GM23248 (cell line): ENCODE results near the gene PTPN2. TPM values are rescaled to one million over a fixed set of nuclear protein-coding genes. Genes with fewer than 3 reads are reported as not detected.

Experiments
- DNase-seq: peaks from one replicate; pipeline ENCODE4 v3.0.0-alpha.2; 2015
- H2AFZ ChIP-seq: fragments of 200-600 bp; sonication (generic); 2 replicates; pipeline ENCODE4 v1.6.1; 2016; ENCODE audit warnings: antibody characterized with exemption
- H3F3A ChIP-seq: fragments of 200-600 bp; sonication (generic); 2 replicates; pipeline ENCODE4 v1.6.1; 2016; ENCODE audit warnings: mild to moderate bottlenecking, antibody characterized with exemption, mixed run types; ENCODE audit not compliant: insufficient read depth
- H3K27ac ChIP-seq: fragments of 200-600 bp; sonication (generic); 2 replicates; pipeline ENCODE4 v1.5.1; 2016; ENCODE audit warnings: mild to moderate bottlenecking
- H3K27me3 ChIP-seq: fragments of 200-600 bp; sonication (generic); replicated peaks from 2 replicates; pipeline ENCODE4 v1.6.1; 2016; ENCODE audit warnings: mild to moderate bottlenecking; ENCODE audit not compliant: insufficient read depth
- H3K36me3 ChIP-seq: fragments of 200-600 bp; sonication (generic); 2 replicates; pipeline ENCODE4 v1.6.1; 2016; ENCODE audit warnings: low read depth, mild to moderate bottlenecking
- H3K4me1 ChIP-seq: fragments of 200-600 bp; sonication (generic); 2 replicates; pipeline ENCODE4 v1.6.1; 2016; ENCODE audit warnings: mild to moderate bottlenecking; ENCODE audit not compliant: insufficient read depth
- H3K4me2 ChIP-seq: fragments of 200-600 bp; sonication (generic); one replicate; pipeline ENCODE4 v1.6.1; 2016; ENCODE audit warnings: mild to moderate bottlenecking; ENCODE audit not compliant: unreplicated experiment
- H3K4me3 ChIP-seq: fragments of 200-600 bp; sonication (generic); 2 replicates; pipeline ENCODE4 v1.5.1; 2016; ENCODE audit warnings: mild to moderate bottlenecking
- H3K79me2 ChIP-seq: fragments of 200-600 bp; sonication (generic); 2 replicates; pipeline ENCODE4 v1.6.1; 2016; ENCODE audit warnings: mild to moderate bottlenecking; ENCODE audit not compliant: insufficient read depth
- H3K9ac ChIP-seq: fragments of 200-600 bp; sonication (generic); 2 replicates; pipeline ENCODE4 v1.6.1; 2016; ENCODE audit warnings: mild to moderate bottlenecking
- H3K9me2 ChIP-seq: fragments of 200-600 bp; sonication (generic); 2 replicates; pipeline ENCODE4 v1.6.1; 2016; ENCODE audit warnings: mixed run types, mild to moderate bottlenecking, moderate library complexity; ENCODE audit not compliant: insufficient read depth
- H3K9me3 ChIP-seq: fragments of 200-600 bp; sonication (generic); one replicate; pipeline ENCODE4 v1.6.1; 2017; ENCODE audit warnings: low read depth
- H4K20me1 ChIP-seq: fragments of 200-600 bp; sonication (generic); 2 replicates; pipeline ENCODE4 v1.6.0; 2016; ENCODE audit not compliant: insufficient read depth
- EZH2 ChIP-seq: fragments of 200-600 bp; sonication (generic); IDR thresholded peaks from 2 replicates; pipeline ENCODE4 v1.6.1; 2018; ENCODE audit warnings: antibody characterized with exemption, mild to moderate bottlenecking; ENCODE audit not compliant: insufficient read depth, poor library complexity, severe bottlenecking
- EZH2phosphoT487 ChIP-seq: fragments of 200-600 bp; sonication (generic); IDR thresholded peaks from 2 replicates; pipeline ENCODE4 v1.6.1; 2018; ENCODE audit warnings: antibody characterized with exemption, moderate library complexity, mild to moderate bottlenecking, low read depth; ENCODE audit not compliant: insufficient read depth
- WGBS, 2 experiments: methylation state at CpG; one replicate each; pipeline ENCODE4 v1.1.6; 2015 to 2017; ENCODE audit warnings: low lambda C conversion rate in 2 of 2, low coverage in 1 of 2; ENCODE audit errors: missing lambda C conversion rate in 2 of 2; 5-methylcytosine and 5-hydroxymethylcytosine counted together
- in situ Hi-C: fragments of 300-500 bp; cut with MboI; formaldehyde crosslinking; loops from 2 replicates; pipeline ENCODE4 v1.15.0; 2020
- polyA plus RNA-seq: library from polyadenylated mRNA; unstranded; fragments of >200 nt; fragmentation: Nextera tagmentation; extraction: Ambion mirVana; gene quantifications from 2 replicates; pipeline ENCODE4 v1.2.1, GENCODE V29; 2016
- total RNA-seq: library from RNA; depleted of rRNA; stranded (reverse); fragments of >200 nt; shearing (Covaris generic); gene quantifications from 2 replicates; pipeline ENCODE4 v1.2.3, GENCODE V29; 2014

The PTPN2 gene
- total and polyA plus RNA-seq, 2 experiments from 2014 or later, result 18.4 to 30.5 TPM

GRCh38 chr18:12821408-12821807 is 62.6 kb downstream of the PTPN2 start:
- no peak overlapping the region for H3K27ac ChIP-seq
- 0 out of 2 replicates have a peak, but pooled peaks cover 13% of the 10 kb centered on the region for H3K36me3 ChIP-seq
- 94 to 96% methylated on average over 3 of the region's 3 CpGs for whole genome bisulfite sequencing, 2 experiments
- H3K4me2 ChIP-seq, result no peak overlapping the region
- no peak for TF ChIP-seq EZH2
- TF ChIP-seq EZH2phosphoT487, result no peak
- H3F3A ChIP-seq, result peaks cover 7% of the 10 kb centered on the region
- no peak overlapping the region for H2AFZ ChIP-seq
- no peak for DNase-seq
- H3K9me3 ChIP-seq, result no peaks in the 10 kb centered on the region
- no peaks in the 10 kb centered on the region for H3K4me1 ChIP-seq
- H3K9me2 ChIP-seq, result no peaks in the 10 kb centered on the region
- H4K20me1 ChIP-seq, result no peaks in the 10 kb centered on the region
- H3K9ac ChIP-seq, result no peak overlapping the region
- in situ Hi-C loops, result no loop called here
- H3K4me3 ChIP-seq, result no peak overlapping the region
- H3K79me2 ChIP-seq, result no peaks in the 10 kb centered on the region
- no peaks in the 10 kb centered on the region for H3K27me3 ChIP-seq

- no peak for DNase-seq
- Histone ChIP-seq H3K4me3 (no peak overlapping the region), H3K9ac (no peak overlapping the region), H3K4me2 (no peak overlapping the region), H3K9me3 (no peaks in the 10 kb centered on the region), H3K27ac (no peak overlapping the region), H3K4me1 (no peaks in the 10 kb centered on the region), H3K36me3 (peaks cover 9% of the 10 kb centered on the region; the same call in 1 of the 2 replicates), H3K9me2 (no peaks in the 10 kb centered on the region), H3F3A (peaks cover 7% of the 10 kb centered on the region), H3K79me2 (no peaks in the 10 kb centered on the region), H3K27me3 (no peaks in the 10 kb centered on the region), H2AFZ (no peak overlapping the region), H4K20me1 (no peaks in the 10 kb centered on the region)
- 82 to 88% methylated on average over 6 of the region's 6 CpGs for WGBS, 2 experiments
- in situ Hi-C loops, result no loop called here
- TF ChIP-seq EZH2 (no peak), EZH2phosphoT487 (no peak)
These were observed 63.5 kb downstream of the PTPN2 start for GRCh38 chr18:12820506-12820905.

DNA sequence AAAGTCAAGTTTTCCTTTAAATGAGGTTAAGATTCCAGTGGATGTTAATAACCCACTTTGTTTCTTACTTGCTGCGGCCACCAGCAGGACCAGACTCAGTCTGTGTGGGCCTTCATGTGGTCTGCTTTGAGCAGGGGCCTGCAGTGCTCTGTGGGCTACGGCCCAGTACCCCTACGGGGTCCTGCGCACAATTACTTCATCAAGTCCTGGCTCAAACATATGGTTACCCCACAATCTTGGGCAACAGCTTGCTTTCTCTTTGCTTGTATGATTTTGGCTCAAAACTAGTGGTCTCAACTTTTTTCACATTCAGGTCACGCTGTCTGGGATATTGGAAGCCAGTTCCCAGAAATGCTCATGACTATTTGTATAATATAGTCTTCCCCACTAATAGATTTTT is 64.2 kb downstream of the PTPN2 start:
- H3K4me2 ChIP-seq, result no peak overlapping the region
- no peak overlapping the region for H2AFZ ChIP-seq
- no peaks in the 10 kb centered on the region for H4K20me1 ChIP-seq
- no peaks in the 10 kb centered on the region for H3K27me3 ChIP-seq
- H3K4me1 ChIP-seq, result no peaks in the 10 kb centered on the region
- TF ChIP-seq EZH2 (no peak), EZH2phosphoT487 (no peak)
- peaks cover 7% of the 10 kb centered on the region for H3F3A ChIP-seq
- no peaks in the 10 kb centered on the region for H3K9me2 ChIP-seq
- peaks cover 10% of the 10 kb centered on the region; the same call in 1 of the 2 replicates for H3K36me3 ChIP-seq
- H3K27ac ChIP-seq, result no peak overlapping the region
- H3K79me2 ChIP-seq, result no peaks in the 10 kb centered on the region
- in situ Hi-C loops, result no loop called here
- no peak overlapping the region for H3K9ac ChIP-seq
- H3K4me3 ChIP-seq, result no peak overlapping the region
- no peaks in the 10 kb centered on the region for H3K9me3 ChIP-seq
- WGBS, 2 experiments, result 92 to 95% methylated on average over 5 of the region's 5 CpGs
- DNase-seq, result no peak

DNA sequence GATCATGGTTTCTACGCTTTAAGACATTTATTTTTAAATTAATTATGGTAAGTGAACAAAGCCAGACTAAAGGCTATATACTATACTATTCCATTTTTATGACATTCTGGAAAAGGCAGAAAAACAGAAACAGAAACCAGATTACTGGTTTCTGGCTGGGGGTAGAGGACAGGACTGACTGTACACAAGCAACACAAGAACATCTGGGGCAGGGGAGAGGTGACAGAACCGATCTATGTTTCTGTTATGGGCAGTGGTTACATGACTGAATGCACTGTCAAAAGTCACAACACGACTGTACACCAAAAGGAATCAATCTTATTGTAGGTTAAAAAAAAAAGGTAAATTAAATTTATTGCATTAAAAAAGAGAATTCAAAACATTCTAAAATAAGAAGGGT is 64.7 kb downstream of the PTPN2 start:
- no peaks in the 10 kb centered on the region for H3K9me3 ChIP-seq
- no peaks in the 10 kb centered on the region for H3K4me1 ChIP-seq
- no peaks in the 10 kb centered on the region for H4K20me1 ChIP-seq
- no peak overlapping the region for H3K27ac ChIP-seq
- no peak overlapping the region for H2AFZ ChIP-seq
- no peaks in the 10 kb centered on the region for H3K27me3 ChIP-seq
- 74 to 80% methylated on average over 3 of the region's 3 CpGs for WGBS, 2 experiments
- H3K9ac ChIP-seq, result no peak overlapping the region
- no peak overlapping the region for H3K4me2 ChIP-seq
- no peak overlapping the region for H3K4me3 ChIP-seq
- no peaks in the 10 kb centered on the region for H3K9me2 ChIP-seq
- in situ Hi-C loops, result no loop called here
- peaks cover 10% of the 10 kb centered on the region; the same call in 1 of the 2 replicates for H3K36me3 ChIP-seq
- DNase-seq, result no peak
- H3F3A ChIP-seq, result peaks cover 5% of the 10 kb centered on the region
- TF ChIP-seq EZH2 (no peak), EZH2phosphoT487 (no peak)
- no peaks in the 10 kb centered on the region for H3K79me2 ChIP-seq

GRCh38 chr18:12818243-12818642 is 65.8 kb downstream of the PTPN2 start:
- Histone ChIP-seq H3K36me3 (peaks cover 13% of the 10 kb centered on the region; the same call in 1 of the 2 replicates), H3K79me2 (no peaks in the 10 kb centered on the region), H3K9me2 (no peaks in the 10 kb centered on the region), H3K4me2 (no peak overlapping the region), H3K27me3 (no peaks in the 10 kb centered on the region), H3K4me3 (no peak overlapping the region), H2AFZ (no peak overlapping the region), H3K9ac (no peak overlapping the region), H3K27ac (no peak overlapping the region), H3K9me3 (no peaks in the 10 kb centered on the region), H3K4me1 (no peaks in the 10 kb centered on the region), H4K20me1 (no peaks in the 10 kb centered on the region), H3F3A (no peaks in the 10 kb centered on the region)
- in situ Hi-C loops, result no loop called here
- WGBS, 2 experiments, result 96 to 99% methylated on average over 3 of the region's 3 CpGs
- TF ChIP-seq EZH2phosphoT487 (no peak), EZH2 (no peak)
- no peak for DNase-seq
